DOHH2 (cell line): ENCODE measurements around the gene GTF3A.

Experiments
- CTCF ChIP-seq: fragments of 200-600 bp; sonication (generic); IDR thresholded peaks from one replicate; pipeline ENCODE4 v1.5.1; 2014; ENCODE audit warnings: antibody characterized with exemption, mild to moderate bottlenecking, low read depth, low read length; ENCODE audit not compliant: poor library complexity, severe bottlenecking
- EZH2phosphoT487 ChIP-seq: fragments of 200-600 bp; sonication (generic); IDR thresholded peaks from 2 replicates; pipeline ENCODE4 v1.6.1; 2017; ENCODE audit warnings: borderline replicate concordance, mild to moderate bottlenecking, antibody characterized with exemption, low read length, moderate library complexity, mixed read lengths

- TF ChIP-seq CTCF (no peak), EZH2phosphoT487 (no peak)
These were observed 21.2 kb upstream of the GTF3A start for GRCh38 chr13:27403203-27403678.
